HG03108 (cell line): ENCODE data around the gene BABAM1.

Source experiments
- ATAC-seq: cut with Tn5 transposase; IDR thresholded peaks from one replicate; pipeline ENCODE4 v1.9.1; 2021; ENCODE audit warnings: moderate library complexity; ENCODE audit not compliant: unreplicated experiment

BABAM1 gene

DNA sequence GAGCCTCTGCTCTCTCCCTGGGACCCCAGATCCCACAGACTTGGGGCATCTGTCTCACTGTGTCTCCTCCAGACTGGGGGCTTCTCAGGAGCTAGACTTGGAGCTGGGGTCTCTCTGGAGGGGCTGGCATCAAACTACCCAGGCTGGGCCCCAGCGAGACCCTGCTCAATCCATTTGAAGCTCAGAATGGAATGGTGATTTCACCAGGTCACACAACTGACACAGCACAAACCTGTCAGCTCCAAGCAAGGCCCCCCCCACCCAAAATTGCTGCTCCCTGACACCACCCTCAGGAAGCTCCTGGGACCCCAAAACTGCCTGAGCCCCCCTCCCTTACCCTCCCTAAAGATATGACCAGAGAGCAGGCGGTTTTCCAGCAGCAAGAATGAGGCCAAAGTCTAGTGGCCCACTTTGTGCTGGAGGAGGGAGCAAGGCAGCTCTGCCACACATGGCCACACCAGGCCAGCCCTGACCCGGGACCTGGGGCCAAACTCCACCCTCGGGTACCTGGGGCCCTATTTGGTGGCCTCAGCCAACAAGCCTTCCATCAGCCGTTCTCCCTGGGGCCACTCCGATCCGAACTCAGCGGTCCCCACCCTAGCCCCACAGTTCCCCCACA, 23.9 kb upstream of the BABAM1 start:
- ATAC-seq = no peak

DNA sequence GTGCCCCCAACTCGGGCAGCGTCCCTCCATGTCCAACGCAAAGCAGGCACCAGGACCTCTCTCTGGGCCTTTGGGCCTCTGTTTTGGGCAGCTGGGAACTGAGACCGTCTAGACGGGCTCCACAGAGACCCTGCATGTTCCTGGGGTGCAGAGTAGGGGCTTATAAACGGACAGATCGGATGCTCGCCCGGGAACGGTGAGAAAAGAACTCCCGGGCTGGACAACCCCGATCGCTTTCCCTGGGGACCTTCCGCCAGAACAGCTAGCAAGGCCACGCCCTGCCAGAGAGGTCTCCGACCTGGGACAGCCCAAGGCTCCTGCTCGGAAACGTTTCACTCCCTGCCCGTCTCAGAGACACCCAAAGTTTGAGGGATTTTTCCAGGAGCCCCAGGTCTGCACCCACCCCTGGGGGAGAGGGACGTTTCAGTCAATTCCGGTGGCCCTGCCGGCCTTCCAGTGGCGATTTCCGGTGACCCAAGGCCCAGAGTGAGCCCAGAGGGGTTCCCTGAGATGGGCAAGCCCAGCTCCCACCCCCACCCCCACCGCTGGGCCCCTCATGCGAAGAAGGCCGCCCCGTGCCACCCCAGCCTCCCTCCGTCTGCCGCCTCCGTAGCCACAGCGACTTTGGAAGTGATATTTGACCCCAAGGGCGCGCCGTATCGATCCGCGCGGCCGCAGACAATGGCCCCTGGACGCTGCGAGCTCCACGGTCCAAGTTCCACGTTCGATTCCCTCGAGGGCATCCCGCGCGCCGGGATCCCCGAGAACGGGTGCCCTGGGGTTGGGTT, 23.2 kb upstream of the BABAM1 start:
- no peak for ATAC-seq

DNA sequence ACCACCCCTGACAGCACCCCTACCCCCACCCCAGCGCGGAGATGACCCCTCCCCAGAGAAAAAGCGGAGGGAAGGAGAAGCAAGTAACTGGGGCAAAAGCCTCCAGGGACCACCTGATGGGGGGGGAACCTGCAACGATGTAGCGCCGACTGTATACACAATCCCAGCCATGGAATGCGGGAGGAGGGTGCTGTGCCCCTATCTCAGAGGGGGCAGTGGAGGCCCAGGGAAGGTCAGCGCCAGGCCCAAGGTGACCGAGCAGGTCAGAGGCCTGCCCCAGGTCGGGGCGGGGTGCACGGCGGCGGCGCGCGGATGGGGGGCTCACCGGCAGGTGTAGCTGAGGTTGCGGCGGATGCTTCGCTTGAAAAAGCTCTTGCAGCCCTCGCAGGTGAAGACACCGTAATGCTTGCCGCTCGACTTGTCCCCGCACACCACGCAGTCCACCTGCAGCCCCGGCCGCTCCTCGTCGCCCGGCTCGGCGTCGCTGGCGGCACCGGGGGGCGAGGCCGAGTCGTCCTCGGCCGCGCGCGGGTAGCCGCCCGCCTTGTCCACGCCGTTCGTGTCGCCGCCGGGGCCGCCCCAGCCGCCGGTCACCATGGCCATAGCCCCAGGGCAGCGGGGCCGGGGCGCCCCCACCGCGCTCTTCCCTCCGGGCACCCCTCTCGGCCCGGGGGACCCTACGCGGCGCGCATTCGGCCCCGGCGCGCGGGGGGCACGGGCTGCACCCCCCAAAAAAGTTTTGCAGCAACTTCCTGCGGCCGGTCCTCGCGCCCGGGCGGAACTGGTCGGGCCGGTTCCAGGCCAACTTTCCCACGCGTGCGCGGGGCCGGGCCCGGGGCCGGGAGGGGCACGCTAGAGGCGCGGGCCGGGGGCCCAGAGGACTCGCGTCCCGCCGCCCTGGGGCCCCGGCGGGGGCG, 22.4 kb upstream of the BABAM1 start:
- ATAC-seq = peak; percentile 10

DNA sequence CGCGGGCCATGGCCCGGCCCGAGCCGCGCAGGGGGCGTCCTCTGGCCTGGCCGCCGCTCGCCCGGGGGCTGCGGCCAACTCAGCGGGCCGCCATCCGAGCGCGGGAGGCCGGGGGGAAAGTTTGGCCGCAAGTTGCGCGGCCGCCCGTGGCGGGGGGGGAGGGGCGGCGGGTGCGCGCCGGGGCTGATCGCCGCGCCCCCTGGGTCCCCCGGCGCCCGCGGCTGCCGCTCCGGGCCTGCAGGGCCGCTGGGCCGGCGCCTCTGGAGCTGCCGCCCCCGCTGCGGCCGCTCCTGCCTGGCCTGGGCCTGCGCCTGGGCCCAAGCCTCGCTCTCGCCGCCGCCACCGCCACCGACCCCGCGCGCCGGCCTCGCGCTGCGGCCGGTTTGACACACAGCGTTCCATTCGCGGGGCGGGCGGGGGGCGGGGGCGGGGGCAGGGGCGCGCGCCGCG, 21.7 kb upstream of the BABAM1 start, which contains the start of gene NR2F6:
TSS of gene NR2F6 (minus strand) at position 385 of the 450 bp plus-strand sequence. CDS start 699 bp downstream, outside the sequence.
- no peak for ATAC-seq

DNA sequence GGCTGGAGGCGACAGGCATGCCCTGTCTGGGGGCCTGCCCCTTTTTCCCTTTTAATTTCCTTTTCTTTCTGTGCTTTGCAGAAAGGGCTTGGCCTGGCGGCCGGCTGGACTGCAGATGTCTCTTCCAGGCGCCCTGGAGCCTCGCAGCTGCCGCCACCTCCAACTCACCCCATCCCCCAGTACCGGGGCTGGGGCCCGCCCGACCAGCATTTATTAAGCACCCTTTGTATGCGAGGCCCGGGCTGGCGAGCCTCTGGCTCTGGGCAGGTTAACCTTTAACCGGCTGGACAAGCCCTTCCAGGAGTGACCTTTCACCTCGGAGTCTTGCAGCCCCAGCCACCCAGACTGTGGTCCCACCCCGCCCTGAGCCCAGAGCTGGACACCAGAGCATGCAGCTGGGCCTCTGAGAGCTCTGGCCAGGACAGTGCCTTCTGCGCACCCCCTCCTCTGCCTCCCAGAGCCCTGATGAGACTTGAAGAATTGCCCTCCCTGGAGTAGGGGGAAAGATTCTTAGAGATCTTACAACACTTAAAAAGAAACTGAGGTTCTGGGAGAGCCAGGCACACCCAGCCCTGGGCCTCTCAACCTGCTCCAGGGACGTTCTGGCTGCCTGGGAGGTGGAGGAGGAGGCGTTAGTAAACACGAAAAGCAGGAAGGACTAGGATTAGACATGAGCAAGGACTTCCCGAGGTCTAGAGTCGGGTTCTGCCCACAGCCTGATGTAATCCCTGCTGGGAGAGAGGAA, 20.4 kb upstream of the BABAM1 start:
- no peak for ATAC-seq

DNA sequence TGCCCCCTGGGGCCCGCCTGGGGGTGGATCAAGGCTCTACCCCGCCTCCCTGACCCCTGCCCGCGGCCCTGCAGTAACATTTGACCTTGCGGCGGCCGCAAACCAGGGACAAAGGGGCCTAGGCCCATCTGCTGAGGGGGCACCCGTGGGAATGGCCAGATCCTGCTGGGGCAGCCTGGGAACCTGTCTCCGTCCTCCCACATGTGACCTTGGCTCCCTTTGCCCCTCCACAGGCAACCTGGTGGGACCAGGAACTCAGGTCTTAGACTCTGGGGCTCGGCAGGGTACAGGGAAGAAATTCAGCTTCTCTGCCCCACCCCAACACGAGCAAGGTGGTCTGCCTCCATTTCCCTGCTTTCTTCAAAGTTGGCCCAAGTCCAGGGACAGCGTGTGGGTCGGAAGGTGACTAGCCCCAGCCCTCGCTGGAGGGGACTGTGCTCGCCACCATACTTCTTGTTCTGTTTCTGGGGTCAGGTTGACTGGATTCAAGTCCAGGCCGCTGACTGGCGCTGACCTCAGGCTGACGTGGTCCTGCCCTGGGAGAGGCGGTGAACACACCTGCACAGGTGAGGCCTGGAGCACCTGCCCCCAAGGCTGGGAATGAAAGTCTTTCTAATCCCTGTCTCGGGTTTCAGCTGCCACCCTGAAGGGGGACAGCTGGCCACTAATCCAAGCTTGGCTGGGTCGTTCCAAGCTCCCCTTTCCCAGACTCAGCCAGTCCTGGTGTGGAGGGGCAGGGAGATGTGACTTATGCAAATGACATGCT, 19.0 kb upstream of the BABAM1 start:
- ATAC-seq = no peak

DNA sequence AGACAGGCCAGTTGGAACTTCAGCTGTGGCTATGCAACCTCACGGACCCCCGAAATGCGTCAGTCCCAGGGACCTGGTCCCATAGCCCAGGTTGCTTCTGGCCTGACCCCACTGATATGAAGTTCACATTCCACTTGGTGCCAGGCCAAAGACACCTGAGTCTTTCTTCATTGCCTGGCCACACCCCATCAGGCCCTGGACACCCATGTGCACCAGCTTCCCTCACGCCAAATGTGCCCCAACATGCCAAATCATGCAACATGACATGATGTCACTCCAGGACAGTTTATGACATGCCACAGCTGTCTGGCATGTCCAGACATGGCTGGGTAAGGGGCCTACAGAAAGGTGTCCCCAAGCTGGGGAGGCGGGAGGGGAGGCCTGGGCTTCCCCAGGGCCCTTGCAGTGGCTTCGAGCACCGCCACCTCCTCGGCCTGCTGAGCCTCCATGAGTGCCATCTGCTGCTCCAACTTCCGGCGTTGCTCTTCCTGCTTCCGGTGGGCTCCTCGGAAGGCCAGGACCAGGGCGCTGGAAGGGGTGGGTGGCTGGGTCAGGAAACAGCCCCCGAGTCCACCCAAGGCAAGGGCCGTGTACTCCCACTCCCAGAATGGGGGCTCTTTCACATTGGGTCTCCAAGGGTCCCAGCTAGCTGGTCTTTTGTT, 17.2 kb upstream of the BABAM1 start:
- no peak for ATAC-seq

DNA sequence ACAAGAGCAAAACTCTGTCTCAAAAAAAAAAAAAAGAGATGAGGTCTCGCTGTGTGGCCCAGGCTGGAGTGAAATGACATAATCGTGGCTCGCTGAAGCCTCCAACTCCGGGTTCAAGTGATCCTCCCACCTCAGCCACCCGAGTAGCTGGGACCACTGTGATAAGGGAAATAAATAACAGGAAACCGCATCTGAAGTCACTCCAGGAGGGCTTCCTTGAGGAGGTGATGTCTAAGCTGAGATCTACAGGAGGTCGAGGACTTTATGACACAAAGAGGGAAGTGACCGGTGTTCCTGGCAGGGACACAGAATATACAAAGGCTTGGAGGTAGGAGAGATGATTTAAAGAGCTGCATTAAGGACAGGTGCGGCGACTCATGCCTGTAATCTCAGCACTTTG, 12.6 kb upstream of the BABAM1 start:
- ATAC-seq = no peak

DNA sequence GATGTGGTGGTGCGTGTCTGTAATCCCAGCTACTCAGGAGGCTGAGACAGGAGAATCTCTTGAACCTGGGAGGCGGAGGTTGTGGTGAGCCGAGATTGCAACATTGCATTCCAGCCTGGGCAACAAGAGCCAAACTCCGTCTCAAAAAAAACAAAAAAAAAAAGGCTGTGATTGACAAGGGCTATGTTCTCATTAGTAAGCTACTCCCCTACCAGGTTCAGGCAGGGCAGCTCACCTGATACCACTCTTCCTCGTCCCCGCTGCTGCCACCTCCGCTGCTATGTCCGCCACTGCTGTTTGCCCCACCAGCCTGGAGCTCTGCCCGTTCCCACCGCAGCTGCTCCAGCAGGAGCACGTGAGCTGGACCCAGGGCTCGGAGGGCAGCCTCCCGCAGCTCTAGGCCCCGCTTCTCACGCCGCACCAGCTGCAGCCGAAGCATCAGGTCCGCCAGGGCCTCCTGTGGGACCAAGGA, 12.1 kb upstream of the BABAM1 start:
- no peak for ATAC-seq

DNA sequence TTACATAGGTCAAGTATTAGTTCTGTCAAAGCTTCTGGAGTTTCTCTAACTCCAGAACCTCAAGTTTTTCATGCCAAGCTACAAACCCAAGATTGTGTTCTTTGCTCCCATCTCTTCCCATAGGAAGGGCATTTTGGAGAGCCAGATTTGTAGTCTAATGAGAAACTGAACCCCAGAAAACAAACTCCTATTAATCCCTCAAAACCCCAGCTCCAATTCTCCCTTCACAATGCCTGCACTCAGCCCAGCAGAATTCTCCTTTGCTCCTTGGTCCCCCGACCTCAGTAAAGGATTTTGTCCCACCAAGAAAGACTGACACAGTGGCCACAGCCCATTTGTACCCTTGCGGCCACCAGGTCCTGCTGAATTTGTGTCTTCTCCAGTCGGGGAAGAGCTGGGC, 11.1 kb upstream of the BABAM1 start:
- no peak for ATAC-seq

DNA sequence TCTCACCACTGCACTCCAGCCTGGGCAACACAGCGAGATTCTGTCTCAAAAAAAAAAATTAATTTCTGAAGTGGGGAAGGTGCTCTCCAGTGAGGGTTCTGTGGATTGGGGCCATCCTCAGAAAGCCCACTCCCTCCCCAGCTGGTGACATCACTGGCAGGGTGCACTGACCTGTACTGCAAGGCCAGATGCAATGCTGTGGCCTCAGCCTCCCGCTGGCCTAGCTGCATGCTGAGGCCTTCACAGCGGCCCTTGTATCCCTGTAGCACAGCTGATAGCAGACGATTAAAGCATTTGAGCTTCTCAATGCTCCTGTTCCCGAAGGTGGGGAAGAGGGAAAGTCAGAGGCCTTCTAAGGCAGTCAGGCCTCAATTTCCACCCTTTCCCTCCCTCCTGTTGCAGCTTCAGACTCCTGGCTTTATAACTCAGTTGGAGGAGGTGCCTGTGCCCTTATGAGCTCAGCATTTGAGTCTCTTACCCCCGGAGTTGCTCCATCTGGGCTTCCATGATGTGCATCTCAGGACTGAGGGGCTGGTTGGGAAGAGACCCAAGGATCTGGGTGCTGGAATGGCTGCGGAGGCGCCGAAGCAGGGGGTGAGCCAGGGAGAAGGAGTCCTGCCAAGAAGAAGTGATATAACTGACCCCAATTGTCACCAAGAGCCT, 8.0 kb upstream of the BABAM1 start:
- ATAC-seq = no peak

DNA sequence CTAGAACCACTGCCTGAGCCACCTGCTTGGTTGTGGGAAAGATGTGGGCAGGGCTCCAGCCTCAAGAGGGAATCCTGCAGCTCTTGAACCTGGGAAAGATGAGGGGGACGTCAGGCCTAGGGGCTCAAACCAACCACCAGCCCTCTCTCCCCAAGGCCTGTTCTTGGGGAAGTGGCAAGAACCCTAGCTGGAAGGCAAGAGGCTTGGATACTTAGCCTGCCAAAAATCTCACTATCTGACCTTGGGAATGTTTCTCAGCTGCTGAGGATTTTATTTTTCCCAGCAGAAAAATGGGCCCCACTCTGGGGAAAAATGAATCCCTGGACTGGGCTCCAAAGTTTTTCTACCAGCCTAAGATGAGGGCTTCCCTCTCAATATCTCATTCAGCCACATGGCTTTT, 7.3 kb upstream of the BABAM1 start:
- no peak for ATAC-seq

DNA sequence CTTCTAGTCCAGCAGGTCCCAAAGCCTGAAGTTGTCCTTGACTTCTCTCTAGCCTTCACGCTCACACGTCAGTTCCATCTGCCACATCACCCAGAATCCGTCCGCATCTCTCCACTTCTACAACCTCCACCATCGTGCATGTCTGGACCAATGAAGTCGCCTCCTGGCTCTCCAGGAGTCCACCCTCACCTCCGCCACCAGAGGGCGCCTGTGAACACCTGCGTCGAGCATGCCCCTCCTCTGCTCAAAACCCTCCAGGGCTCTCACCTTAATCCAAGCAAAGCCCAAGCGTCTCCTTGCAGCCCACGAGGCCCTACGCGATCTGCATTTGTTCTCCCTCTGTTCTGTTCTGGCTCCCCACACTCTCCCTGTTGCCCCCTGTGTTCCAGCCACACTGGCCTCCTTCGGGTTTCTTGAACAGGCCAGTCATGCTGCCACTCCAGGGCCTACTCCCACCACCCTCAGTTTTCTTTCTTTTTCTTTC, 6.4 kb upstream of the BABAM1 start:
- no peak for ATAC-seq

DNA sequence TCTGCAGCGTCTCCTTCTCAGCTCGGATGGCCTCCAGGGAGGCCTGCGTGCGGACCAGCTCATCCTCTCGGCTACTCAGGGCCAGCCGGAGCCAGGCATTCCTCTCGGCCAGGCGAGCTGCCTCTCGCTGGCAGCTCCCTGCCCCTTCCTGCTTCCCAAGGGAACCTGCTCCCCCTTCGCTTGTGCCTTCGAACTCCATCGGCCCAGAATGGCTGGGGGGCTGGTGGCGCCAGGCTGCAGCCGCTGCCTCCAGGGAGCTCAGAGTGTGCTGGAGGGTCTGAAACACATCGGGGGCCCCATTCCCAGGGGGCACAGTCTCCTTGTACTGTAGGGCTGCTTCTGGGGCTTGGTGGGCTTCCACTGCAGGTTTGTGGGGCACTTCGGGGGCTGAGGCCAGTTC, 4.7 kb upstream of the BABAM1 start:
- no peak for ATAC-seq

DNA sequence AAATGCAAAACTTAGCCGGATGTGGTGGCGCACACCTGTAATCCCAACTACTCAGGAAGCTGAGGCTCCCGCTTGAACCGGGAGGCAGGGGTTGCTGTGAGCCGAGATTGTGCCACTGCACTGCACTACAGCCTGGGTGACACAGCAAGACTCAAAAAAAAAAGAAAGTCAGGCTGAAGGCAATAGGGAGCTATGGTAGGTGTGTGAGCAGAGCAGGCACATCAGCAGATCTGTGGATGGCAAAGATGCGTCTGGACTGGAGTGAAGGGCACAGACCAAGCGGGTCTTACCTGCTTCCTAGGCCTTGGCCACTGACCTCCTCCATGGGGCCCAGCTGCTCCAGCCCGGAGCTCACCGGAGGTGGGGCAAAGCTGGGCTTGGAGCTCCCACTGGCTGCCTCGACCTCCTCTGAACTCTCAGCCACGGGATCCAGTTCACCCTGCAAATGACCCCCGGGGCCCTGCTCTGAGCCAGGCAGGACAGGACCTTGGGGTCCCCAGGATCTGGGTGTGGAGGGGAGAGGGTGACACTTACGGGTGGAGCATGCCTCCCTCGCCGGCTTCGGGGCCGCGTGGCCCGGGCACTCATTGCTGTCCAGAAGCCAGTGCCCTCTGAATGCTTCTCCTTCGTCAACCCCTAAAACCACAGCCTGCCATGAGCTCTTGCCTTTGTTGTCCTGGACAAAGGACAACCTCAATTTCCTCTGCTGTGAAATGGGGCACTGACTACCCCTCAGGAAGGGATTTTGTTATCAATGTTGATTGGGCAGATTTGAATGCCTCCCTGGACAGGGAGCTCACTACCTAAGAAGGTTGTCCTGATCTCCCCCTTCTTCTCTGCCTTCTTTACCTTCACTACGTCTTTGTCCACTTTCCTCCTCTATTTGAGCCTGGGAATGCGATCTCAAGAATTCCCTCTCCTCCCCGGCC, 3.3 kb upstream of the BABAM1 start:
- no peak for ATAC-seq

DNA sequence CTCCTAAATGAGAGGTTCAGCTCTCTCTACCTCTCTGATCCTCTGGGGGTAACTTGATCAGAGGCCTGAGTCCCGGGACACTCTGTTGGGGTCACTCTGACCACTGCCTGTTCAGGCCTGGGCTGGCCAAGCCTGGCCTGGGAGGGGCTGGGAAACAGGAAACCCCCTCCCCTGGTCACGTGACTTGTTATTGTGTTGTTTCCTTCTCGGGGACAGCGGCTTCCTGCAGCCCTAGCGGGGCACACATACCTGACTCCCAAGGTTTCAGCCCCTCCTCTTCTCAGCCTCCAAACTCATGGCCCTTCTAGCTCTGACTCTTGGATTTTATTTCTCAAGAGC, 2.6 kb upstream of the BABAM1 start, which contains the start of gene USHBP1:
TSS of gene USHBP1 (minus strand) at position 105 of the 339 bp plus-strand sequence. CDS start 446 bp downstream, outside the sequence.
- ATAC-seq = no peak

DNA sequence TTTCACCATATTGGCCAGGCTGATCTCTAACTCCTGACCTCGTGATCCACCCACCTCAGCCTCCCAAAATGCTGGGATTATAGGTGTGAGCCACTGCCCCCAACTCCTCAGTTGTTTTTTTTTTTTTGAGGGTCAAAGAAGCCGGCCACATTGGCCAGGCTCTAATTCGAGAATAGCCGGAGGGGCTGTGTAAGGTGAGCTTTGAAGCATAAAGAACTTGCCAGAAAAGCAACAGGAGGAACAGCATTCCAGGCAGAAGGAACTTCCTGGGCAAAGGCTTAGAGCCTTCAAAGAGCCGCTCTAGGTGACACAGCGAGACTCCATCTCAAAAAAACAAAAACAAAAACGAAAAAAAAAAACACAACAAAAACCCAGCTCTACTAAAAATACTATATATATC, 1.2 kb upstream of the BABAM1 start:
- ATAC-seq = no peak

DNA sequence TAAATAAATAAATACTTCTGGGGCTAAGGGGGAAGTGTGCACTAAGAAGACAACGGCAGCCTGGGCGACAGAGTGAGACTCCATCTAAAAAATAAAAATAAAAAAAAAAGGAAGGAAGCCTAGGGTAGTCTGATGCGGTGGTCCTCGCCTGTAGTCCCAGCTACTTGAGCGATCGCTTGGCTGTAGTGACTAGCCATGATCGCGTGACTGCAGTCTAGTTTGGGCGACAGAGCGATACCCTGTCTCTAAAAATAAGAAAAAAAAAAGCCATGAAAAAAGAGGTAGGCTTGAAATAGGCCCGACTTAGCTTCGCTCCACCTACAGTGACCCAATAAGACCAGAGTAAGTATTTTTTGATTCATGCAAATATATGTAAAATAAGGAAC, 661 bp upstream of the BABAM1 start:
- ATAC-seq = peak; percentile 8
